ENCODE data around the gene DMD.

DNA sequence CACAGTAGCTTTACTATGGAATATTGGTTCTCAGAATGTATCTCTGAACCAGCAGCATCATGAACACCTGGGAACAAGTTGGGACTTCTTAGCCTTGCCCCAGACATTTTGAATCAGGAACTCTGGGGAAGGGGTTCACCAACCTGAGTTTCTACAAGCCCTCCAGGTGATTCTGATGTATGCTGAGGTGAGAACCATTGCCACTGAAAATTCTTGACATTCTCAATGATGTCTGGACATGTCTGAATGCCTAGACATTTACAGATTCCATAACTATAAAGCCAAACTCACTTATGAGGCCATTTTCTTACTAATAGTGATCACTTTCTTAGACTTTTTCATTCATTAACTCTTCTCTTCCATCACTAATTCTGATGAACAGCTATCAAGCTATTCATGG, 1750.1 kb downstream of the DMD start:
- TF ChIP-seq, protein P1, sequence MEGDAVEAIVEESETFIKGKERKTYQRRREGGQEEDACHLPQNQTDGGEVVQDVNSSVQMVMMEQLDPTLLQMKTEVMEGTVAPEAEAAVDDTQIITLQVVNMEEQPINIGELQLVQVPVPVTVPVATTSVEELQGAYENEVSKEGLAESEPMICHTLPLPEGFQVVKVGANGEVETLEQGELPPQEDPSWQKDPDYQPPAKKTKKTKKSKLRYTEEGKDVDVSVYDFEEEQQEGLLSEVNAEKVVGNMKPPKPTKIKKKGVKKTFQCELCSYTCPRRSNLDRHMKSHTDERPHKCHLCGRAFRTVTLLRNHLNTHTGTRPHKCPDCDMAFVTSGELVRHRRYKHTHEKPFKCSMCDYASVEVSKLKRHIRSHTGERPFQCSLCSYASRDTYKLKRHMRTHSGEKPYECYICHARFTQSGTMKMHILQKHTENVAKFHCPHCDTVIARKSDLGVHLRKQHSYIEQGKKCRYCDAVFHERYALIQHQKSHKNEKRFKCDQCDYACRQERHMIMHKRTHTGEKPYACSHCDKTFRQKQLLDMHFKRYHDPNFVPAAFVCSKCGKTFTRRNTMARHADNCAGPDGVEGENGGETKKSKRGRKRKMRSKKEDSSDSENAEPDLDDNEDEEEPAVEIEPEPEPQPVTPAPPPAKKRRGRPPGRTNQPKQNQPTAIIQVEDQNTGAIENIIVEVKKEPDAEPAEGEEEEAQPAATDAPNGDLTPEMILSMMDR (IDR thresholded peaks at IDR 0.05): no peak
- no peak for TF ChIP-seq EZH2 (IDR thresholded peaks at IDR 0.05; ENCODE audit: borderline replicate concordance, insufficient read depth, low read depth, low read length, poor library complexity, severe bottlenecking)
